GM19452 (cell line): ENCODE results near the gene SNTG2.
"Not testable (repeated sequence)": the region's sequence is repeated elsewhere in the genome, so short reads cannot be mapped to it uniquely, and the experiment has no call there.

Source experiments
- ATAC-seq: cut with Tn5 transposase; IDR thresholded peaks from one replicate; pipeline ENCODE4 v1.9.1; 2021; ENCODE audit not compliant: unreplicated experiment

SNTG2 gene

DNA sequence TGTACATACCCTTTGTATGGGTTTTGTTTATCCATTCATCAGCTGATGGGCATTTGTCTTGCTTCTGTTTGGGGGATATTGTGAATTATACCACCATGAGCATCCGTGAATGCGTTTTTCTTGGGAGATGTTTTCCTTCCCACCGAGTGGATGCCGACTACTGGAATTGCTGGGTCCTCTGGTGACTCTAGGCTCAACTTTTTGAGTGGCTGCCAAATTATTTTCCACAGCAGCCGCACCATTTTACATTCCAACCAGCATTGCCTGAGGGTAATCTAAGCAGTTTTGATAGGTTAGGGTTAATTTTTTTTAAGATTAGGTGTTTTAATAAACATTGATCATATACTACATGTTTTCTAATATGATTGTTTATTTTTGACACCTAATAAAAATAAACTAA lies 220.1 kb downstream of the SNTG2 start:
- ATAC-seq, result no peak

DNA sequence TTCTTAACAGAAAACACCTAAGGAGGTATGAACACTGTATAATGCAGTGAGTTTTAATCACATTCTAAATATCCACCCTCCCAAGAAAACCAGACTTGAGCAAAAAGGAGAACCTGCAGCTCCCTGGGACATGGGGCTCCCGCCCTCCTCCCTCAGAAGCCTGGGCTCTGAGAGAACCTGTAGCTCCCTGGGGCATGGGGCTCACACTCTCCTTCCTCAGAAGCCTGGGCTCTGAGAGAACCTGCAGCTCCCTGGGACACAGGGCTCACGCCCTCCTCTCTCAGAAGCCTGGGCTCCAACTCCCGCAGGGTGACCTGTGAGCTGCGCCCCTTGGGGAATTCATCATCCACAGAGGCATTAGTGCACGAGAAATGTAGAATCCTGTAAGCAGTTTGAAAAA lies 222.9 kb downstream of the SNTG2 start:
- ATAC-seq, result no peak

DNA sequence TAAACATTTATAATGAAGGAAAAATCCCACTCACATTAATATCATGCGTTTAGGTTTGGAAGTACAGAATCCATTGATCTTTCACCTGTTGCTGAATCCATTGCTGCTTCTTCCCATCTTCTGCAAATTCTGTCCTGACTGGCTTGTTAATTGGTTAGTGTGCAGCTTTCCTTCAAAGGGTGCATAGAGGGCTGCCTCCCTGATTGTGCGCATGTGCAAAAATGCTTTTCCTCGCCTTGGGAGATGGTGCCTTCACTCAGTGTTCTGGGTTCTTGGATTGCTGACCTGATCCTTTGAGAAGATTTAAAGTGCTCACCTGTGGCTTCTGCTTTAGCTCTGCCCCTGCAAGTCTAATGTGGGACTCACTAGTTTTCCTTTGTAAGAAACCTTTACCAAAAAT lies 231.2 kb downstream of the SNTG2 start:
- ATAC-seq, result no peak

DNA sequence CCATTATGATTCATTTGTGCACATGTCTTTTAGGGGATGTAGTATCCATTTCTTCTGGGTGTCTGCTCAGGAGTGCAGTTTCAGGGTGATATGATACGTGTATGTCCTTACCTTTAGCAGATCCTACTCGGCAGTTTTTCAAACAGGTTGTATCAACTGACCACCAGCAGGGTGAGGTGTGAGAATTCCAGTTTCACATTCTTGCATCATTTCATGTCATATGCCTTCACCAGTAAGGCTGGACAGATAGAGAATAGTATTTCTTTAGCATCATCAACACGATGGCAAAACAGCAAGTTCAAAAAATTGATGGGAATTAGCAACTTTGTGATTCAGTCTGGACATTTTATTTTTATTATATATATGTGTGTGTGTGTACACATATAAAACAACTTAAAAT lies 232.7 kb downstream of the SNTG2 start:
- no peak for ATAC-seq

DNA sequence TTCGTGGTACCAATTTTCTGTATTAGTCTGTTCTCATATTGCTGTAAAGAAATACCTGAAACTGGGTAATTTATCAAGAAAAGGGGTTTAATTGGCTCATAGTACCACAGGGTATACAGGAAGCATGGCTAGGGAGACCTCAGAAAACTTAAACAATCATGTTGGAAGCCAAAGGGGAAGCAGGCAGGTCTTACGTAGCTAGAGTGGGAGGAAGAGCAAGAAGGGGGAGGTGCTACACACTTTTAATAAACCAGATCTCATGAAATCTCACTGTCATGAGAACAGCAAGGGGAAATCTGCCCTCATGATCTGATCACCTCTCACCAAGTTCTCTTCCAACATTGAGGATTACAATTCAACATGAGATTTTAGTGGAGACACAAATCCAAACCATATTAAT lies 235.8 kb downstream of the SNTG2 start:
- no peak for ATAC-seq

DNA sequence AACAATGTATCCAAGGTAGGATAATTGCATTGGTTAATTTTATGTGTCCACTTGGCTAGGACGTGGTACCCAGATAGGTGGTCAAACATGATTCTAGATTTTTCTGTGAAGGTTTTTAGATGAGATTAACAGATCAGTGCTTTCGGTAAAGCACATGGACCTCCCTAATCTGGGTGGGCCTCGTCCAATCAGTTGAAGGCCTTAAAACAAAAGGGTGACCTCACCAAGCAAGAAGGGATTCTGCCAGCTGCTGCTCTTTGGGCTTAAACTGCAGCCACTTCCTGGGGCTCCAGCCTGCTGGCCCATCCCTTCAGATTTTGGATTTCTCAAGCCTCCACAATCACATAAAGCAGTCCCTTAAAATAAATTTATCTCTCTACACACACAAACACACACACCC lies 236.5 kb downstream of the SNTG2 start:
- no peak for ATAC-seq

DNA sequence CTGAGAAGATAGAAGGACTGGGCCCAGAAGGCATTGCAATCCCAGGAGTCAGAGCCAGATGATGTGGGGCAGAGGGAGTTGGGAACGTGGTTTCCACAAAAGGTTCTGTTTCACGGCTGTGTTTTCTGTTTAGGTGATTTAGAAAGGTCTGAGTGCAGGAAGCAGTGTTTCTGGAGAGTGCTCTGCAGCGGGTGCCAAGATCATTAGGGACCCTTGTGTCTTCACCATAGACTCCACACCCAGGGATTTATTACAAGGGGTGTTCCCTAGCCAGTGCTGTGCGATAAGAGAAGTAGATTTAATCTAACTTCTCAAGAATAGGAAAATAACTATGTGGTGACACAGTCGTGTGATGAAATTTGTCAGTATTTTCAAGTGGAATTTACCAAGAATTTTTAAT lies 241.5 kb downstream of the SNTG2 start:
- ATAC-seq, result no peak

DNA sequence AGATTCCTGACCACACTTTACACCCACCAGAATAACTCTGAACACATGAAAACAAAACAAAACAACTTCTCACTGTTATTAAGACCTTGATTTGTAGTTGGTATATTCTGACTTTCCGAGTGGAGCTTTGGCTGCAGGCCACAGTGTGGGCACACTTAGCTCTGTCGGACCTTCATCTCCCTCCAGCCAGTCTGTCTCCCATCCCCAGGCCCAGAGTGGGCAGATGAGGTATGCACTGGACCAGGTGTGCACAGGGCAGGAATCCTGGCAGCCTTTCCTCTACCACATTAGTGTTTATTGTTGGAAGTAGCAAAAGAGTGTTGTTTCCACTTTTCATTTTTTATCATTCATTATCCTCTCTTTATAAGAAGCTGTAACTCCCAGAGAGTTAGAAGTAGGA lies 243.2 kb downstream of the SNTG2 start:
- no peak for ATAC-seq

DNA sequence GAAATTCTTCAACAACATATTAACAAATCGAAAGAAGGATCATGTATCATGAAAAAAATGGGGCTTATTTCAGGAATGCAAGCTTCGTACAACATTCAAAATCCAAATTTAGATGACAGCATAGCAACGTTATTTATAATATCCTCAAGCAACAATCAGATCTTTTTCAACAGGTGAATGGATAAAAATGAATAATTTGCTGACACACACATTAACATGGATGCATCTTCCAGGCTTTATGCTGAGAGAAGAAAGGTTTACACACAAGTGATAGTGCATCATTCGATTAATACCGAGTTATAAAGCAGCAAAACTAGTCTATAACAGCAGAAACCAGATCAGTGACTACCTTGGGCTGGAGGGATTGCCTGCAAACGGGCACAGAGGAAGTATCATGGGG lies 253.1 kb downstream of the SNTG2 start:
- no peak for ATAC-seq

DNA sequence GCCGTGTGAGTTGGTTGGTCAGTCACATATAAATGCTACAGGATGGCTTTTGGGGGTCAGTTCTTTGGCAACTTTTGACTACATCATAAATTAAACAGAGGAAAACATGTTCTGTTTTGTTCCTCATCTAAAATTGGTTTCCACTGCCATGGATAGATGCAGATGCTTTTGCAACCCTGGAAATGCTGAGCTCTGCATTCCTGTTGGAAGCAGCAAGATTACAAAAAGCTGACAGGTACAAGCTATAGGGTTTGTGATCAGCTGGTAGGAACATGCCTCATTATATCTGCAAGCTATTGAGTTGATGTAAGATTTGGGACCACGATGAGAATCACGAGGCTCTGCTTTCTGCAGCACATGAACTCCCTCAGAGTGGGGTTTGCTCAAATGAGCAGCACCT lies 255.2 kb downstream of the SNTG2 start:
- ATAC-seq, result no peak

DNA sequence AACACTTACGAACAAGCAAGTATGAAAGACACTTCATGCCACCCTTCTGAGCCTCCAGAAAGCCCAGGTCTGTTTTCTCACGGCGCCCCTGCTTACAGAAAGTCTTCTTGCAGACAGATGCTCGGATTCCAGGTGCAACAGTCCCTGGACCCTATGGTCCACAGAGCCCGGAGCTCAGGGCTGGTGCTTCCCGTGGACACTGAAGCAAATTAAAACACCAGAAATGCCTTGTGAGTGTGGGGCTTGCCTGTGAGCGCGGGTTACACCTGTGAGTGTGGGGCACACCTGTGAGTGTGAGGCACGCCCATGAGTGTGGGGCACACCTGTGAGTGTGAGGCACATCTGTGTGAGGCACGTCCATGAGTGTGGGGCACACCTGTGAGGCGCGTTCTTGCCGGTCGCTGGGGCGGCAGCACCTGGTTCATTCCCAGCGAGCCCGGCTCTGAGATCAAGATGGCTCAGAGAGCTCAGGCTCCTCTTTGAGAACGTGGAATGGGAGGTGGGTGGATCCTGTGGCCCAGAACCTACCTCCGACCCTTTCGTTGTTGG lies 257.4 kb downstream of the SNTG2 start:
- no peak for ATAC-seq

DNA sequence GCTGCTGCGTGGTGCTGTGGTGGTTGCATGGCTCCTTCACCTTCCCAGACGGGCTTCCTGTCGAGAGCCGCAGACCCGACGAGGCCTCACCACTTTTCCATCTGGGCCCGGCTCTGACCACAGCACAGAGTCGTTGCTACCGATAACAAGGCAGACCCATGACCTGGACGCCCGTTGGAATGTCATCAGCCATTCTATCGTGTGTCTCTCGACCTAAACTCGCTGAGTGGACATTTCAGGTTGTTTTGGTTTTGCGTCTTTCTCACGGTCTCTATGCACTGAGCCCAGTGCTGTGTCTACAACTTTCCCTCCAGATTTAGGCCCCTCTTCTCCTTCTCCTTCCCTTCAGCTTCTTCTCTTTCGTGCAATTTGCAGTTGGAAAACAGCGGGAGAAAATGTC lies 257.9 kb downstream of the SNTG2 start:
- ATAC-seq, result no peak

DNA sequence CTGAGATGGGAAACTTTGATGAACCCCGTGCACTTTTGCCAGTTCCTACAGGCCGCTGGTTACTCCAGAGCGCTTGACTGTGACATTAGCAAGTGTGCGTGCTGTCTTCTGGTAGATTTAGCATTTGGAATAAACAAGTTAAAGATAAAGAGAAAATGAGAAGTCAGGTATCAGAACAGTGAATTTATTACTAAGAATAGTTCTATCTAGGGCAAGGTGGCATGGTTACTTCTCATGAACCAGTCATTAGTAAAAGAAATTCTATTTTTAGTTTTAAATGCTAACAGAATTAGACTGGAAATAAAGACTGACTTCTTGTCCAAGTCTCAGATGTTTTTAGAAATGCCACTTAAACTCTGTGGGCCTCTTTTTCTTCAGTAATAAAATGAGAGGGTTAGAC lies 258.6 kb downstream of the SNTG2 start:
- ATAC-seq, result no peak

DNA sequence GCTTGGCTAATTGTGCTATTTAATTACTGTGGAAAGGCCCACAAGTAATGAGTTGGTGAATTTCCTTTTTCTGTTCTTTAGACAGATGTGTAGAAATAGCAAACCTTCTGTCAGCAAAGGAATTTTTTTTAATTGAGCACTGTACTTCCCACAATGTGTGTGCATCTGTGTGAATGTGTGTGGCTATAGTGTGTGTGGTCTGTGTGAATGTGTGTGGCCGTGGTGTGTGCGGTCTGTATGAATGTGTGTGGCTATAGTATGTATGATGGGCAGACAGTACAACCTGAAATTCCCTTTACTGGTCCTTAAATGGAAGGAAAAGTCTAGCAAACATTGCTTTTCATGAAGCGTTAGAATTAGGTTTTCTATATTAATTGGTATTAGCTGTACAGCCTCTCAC lies 259.1 kb downstream of the SNTG2 start:
- ATAC-seq, result no peak

DNA sequence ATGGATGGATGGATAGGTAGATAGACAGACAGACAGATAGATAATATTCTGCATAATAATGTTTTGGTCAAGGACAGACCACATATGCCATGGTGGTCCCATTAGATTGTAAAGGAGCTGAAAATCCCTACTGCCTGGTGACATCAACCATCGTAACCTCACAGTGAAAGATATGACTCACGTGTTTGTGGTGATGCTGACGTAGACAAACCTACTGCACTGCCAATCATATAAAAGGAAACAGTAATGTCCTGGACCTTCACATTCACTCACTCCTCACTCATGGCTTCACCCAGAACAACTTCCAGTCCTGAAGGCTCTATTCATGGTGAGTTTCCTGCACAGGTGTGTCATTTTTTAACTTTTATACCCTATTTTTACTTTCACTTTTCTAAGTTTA lies 259.7 kb downstream of the SNTG2 start:
- ATAC-seq, result no peak

DNA sequence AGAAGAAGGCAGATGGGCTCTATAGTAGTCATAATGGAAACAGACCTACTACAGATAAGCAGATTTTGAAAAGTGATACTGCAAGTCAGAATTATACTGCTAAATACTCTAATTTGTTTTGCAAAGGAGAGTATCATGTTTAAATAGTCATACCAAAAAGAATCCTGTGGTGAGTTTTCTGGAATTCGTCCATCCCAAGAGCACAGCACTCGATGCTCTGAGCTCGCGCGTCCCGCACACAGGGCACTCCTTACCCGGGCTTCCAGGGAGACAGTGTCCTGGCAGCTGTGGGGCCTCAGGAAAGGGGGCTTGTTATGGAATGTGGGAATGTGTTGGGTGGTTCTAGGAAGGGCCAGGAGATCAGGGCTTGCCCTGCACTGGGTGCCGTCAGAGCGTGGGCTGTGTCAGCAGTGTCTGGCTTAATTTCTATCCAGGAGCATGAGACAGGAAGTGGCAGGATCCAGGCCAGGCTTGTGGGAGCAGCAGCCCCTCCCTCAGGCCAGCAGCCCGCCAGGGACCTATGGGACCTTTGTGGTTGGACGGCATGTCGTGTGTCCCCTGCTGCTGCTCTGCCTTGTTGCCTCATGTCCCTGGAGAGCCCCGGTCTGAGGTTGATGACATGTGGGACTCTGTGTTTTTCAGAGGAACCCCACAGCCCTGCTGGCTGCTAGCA lies 269.4 kb downstream of the SNTG2 start:
- no peak for ATAC-seq

DNA sequence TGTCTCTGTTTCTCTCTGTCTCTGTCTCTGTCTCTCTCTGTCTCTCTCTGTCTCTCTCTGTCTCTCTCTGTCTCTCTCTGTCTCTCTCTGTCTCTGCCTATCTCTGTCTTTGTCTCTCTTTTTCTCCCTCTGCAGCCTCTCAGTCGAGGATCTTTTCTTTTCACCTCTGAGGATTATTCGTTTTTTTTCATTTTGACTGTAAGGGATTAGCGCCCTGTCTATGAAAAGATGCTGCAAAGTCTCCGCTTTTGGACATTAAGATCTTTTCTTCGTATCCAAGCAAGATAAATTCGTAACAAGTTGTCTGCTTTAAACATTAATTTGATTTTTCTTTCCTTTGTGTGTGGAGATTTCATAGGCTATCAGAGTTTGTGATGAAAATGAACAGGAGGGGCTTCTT lies 271.4 kb downstream of the SNTG2 start:
- no peak for ATAC-seq

DNA sequence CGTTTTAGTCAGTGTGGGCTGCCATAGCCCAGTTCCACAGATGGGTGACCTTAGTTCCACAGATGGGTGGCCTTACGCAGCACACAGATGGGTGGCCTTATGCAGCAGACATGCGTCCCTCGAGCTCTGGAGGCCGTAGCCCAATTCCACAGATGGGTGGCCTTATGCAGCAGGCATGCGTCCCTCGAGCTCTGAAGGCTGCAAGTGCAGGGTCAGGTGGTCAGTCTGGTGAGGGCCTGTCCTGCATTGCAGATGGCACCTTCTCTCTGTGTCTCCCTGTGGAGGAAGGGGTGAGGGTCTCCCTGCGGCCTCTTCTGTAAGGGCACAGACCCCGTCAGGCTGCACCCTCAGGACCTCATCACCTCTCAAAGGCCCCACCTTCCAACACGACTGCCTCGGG lies 273.1 kb downstream of the SNTG2 start:
- no peak for ATAC-seq

DNA sequence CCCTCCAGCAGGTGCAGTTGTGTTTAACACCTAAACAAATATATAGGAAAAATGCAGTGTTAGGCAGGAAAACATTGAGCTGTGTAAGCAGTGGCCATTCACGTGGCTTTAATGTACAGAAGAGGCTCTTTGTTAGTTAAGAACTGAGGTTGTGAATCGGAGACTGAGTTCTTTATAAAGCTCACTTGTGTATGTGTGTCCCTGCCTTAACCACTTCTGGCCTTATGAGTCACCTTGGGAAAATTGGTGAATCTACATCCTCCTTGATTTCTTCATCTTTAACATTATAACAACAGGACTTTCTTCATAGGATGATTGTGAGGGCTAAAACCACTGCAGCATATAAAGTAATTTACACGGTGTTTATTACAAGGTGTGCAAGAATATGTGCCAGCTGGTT lies 274.3 kb downstream of the SNTG2 start:
- no peak for ATAC-seq

DNA sequence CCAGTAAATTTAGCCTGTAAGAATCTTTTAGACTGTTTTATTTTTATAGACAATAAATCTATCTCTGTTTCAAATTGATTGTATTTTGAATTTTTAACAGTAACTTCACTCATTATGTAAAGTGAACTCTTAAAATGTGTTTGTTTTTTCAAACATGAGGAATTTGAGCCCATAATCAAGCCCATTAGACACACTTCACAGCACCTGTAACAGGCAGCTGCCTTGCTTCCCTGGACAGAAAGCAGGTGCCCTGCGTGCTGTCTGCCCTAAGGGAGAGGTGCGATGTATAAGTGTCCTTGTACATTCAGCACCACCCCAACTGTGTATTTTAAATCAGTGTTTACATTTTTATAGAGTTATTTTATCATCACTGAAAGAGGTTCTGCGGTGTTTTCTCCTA lies 276.1 kb downstream of the SNTG2 start:
- no peak for ATAC-seq

DNA sequence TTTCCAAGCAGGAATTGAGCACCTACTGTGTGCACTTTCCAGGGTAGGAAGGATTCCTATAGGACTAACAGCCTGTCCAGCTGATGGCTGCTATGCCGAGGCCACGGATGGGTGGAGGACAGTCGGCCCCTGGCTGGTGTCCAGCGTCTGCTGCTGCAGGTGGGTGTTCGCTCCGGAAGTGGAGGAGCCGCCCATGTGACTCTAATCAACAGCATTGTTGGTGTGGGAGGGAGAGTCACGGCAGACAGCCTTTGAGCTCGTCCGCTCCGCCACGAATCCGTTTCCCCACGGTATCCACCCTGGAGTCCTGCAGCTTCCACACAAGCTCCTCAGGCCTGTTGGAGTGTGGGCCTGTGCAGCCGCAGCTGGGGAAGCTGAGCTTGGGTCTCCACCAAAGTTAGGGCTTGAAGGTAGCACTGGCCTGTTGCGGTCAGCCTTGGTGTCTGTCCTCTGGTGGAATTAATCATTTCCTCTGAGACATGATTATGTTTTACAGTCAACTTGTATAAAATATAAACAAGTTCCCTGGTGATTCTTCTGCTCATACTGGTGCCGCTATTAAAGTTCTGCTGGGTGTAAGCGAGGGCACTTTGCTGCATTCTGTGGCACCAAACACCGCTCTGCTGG lies 276.7 kb downstream of the SNTG2 start:
- no peak for ATAC-seq

DNA sequence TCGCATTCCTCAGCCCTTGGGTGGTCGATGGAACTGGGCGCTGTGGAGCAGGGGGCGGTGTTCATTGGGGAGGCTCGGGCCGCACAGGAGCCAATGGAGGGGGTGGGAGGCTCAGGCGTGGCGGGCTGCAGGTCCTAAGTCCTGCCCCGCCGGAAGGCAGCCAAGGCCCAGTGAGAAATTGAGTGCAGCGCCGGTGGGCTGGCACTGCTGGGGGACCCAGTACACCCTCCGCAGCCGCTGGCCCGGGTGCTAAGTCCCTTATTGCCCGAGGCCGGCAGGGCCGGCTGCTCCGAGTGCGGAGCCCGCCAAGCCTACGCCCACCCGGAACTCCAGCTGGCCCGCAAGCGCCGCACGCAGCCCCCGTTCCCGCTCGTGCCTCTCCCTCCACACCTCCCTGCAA lies 278.9 kb downstream of the SNTG2 start:
- ATAC-seq, result not testable (repeated sequence)
